Measurements from ENCODE around the gene RABIF.
"Not testable (repeated sequence)": the region's sequence is repeated elsewhere in the genome, so short reads cannot be mapped to it uniquely, and the experiment has no call there.

Gene RABIF

DNA sequence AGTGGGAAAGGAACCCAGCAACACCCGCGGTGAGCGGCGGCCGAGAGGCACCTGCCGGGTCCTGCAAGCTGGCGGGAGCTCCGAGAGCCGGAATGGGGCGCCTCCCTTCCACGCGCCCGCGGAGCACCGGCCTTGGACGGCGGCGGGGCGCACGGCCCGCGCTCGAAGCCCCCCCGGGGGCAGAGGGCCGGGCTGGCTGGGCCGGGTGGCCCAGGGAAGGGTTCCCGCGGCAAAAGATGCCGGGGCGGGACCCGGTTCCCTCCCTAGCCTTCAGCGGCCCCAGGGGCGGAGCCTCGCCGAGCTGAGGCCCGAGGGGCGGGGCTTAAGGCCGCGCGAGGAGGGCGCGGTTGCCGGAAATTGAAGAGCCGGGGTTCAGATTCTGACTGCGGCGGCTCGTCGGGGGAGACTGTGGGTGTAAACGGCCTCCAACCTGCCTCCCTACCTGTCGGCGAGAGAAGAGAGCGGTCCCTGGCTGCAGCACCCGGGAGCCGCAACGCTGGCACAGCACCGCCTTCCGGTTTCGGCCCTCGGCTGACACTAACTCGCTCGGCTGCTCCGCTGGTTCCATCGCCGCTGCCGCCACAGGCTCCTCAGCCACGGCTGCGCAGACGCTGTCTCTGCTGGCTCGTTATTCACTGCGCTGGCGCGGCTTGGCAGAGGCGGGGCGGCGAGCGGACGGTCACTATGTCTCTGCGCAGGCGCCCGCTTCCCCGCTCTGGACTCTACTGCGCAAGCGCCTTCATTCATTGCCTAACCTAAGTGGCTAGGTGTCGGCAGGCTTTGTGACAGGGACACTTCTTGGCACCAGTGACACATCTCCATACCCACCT lies at the start of gene RABIF:
Gene RABIF (minus strand): TSS at position 619 of the 830 bp plus-strand sequence. CDS start 51 bp downstream, at position 568.
- peak; percentile 73 for DNase-seq (ENCODE audit: low read depth)

DNA sequence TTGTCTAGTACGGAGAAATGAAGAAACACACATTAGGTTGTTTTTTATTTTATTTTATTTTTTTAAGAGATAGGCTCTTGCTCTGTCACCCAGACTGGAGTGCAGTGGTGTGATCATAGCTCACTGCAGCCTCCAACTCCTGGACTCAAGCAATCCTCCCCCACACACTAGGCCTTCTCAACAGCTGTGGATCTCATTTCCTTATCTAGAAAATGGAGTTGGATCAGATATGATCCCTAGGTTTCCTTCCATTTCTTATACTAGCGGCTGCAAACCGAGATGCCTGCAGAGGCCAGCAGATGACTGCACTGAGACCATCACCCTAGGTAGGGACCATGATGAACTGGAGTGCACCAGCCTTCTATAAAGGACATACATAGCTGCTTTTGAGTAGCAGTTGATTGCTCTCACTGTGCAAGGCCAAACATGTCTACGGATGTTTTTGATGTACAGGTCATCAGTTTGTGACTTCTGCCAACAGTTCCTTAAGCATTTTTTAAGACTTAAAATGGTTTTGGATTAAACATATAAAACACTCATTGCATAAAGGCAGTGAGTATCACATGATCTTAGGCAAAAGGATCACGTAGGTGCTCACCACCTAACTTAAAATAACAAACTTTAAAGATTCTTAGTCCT lies 49.5 kb upstream of the RABIF start:
- no peak for DNase-seq (ENCODE audit: low read depth)

DNA sequence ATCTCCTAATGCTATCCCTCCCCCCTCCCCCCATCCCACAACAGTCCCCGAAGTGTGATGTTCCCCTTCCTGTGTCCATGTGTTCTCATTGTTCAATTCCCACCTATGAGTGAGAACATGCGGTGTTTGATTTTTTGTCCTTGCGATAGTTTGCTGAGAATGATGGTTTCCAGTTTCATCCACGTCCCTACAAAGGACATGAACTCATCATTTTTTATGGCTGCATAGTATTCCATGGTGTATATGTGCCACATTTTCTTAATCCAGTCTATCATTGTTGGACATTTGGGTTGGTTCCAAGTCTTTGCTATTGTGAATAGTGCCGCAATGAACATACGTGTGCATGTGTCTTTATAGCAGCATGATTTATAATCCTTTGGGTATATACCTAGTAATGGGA lies 47.5 kb upstream of the RABIF start:
- not testable (repeated sequence) for DNase-seq (ENCODE audit: low read depth)

DNA sequence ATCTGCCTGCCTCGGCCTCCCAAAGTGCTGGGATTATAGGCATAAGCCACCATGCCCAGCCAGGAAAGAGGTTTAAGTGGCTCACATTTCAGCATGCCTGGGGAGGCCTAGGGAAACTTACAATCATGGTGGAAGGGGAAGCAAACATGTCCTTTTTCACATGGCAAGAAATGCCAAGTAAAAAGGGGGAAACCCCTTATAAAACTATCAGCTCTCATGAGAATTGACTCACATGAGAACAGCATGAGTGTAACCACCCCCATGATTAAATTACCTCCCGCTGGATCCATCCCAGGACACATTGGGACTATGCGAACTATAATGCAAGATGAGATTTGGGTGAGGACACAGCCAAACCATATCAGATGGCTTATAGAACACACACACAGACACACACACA lies 46.9 kb upstream of the RABIF start:
- DNase-seq (ENCODE audit: low read depth) = no peak

DNA sequence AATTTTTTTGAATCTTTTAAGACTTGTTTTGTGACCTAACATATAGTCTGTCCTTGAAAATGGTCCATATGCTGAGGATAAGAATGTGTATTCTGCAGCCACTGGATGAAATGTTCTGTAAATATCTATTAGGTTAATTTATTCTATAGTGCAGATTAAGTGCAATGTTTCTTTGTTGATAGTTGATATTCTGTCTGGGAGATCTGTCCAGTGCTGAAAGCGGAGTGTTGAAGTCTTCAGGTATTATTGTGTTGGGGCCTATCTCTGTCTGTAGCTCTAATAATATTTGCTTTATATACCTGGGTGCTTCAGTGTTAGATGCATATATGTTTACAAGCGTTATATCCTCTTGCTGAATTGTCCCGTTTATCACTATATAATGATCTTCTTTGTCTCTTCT lies 45.8 kb upstream of the RABIF start:
- no peak for DNase-seq (ENCODE audit: low read depth)

DNA sequence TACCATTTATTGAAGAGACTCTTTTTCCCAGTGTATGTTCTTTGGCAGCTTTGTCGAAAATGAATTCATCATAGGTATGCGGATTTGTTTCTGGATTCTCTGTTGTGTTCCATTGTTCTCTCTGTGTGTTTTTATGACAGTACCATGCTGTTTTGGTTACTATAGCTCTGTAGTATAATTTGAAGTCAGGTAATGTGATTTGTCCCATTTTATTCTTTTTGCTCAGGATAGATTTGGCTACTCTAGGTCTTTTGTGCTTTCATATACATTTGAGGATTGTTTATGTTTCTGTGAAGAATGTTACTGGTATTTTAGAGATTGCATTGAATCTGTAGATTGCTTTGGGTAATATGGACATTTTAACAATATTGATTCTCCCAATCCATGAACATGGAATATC lies 43.5 kb upstream of the RABIF start:
- DNase-seq (ENCODE audit: low read depth) = no peak

DNA sequence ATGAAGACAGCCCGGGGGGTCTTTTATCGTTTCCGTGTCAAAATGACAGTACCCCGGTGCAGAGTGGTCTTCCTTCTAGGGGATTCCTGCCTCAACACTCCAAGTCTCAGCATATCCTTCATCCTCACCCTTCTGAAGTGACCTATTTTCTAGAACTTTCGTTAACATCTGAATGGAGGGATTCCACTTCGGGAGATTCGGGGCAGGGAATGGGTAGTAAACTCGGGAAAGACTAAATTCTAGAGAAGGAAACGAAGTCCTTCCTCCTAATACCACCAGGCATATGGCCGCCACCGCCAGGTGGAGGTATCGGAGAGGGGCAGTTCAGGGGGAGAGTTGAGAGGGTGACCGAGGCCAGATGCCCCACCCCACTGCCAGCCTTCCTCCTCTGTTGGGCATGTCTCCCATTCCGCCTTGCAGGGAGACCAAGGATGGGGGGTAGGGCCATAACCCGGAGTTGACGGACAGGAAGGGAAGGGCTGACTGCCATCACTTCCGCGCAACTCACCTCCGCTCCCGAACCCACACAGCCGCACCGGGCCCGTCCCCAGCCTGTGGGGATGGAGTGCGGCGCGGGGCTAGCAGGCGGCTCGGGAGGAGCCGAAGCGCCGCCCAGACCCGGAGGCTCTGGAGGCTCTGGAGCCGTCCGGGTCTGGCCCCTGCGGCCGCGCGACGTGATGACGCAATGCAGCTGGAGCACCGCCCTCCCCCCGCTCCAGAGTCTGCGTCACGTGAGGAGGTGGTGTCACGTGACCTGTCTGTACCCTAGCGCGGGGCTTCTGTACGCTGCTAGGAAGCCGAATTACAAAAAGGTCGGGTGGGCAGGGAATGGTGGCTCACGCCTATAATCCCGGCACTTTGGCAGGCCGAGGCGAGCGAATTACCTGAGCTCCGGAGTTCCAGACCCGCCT lies 37.9 kb upstream of the RABIF start, which contains the start of gene KLHL12:
Gene KLHL12 (minus strand): TSS at position 654 of the 911 bp plus-strand sequence. CDS start 2,072 bp downstream, outside the sequence.
- DNase-seq (ENCODE audit: low read depth) = peak; percentile 83

DNA sequence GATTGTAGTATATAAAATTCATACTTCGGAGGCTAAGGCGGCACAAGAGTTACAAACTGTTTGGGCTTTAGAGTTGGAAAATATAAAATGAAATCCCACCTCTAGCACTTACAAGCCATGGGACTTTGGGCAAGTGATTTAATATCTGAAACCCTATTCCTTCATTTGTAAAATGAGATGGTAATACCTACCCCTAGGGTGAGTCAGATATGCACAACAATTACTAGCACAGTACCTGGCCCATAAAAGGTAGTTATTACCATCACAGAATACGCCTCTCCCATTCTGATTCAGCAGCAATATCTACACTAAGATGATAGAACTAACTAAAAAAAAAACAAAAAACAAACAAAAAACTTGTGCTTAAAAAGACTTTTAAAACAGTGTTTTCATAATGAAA lies 34.6 kb upstream of the RABIF start:
- no peak for DNase-seq (ENCODE audit: low read depth)

DNA sequence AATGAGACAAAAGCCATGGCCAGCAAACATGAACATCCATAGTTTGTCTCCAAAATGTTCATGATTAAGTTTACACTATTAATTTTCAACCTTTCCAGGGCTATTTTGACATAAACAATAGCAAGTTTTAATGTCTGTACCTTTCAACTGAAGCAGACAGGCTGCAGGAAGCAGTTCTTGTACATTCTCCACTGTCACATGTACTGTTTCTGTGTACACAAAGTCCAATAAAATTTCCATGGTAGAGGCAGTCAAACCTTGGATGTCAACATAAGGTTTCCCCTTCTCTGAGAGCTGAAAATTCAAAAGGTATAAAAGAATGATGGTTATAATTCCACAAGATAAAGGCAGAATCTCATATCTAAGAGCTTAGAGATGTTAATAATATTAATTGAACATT lies 30.7 kb upstream of the RABIF start:
- DNase-seq (ENCODE audit: low read depth) = no peak

DNA sequence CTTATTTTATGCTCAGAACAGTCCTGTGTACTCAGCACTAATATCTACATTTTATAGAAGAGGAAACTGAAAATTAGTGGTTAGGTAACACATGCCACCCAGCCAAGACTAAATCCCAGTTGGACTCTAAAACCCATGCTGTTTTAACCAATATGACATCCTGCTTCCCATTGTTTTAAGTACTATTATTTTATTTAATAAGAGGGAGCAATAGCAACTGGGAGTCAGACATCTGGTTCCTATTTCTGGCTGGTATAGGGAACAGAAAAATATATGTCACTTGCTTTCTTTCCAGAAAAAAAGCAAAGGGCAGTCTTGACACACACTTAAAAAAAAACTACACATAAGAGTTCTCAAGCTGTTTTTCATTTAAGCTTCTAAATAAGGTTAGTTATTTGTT lies 26.2 kb upstream of the RABIF start:
- no peak for DNase-seq (ENCODE audit: low read depth)

DNA sequence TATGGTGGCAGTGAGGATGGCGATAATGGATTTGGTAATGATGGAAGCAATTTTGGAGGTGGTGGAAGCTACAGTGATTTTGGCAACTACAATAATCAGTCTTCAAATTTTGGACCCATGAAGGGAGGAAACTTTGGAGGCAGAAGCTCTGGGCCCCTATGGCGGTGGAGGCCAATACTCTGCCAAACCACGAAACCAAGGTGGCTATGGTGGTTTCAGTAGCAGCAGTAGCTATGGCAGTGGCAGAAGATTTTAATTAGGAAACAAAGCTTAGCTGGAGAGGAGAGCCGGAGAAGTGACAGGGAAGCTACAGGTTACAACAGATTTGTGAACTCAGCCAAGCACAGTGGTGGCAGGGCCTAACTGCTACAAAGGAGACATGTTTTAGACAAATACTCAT lies 23.5 kb upstream of the RABIF start:
- DNase-seq (ENCODE audit: low read depth) = not testable (repeated sequence)

DNA sequence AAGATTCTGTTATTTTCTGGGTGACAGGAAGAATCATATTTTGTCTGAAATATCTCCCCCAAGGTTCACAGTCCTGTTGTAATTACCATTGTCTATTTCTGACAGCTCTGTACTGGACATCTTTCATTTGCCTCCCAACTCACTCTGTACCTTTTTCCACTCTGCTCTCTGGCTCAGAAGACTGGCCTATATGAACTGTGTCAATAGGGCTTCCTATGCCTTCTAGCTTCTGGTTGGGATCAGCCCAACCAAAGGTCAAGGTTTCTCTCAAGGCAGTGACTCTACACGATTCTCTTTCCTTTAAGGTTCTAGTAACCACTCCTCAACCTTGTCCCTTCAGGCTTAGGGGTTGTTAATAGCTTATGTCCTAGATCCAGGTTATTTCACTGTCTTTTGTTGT lies 20.5 kb upstream of the RABIF start:
- DNase-seq (ENCODE audit: low read depth) = no peak

DNA sequence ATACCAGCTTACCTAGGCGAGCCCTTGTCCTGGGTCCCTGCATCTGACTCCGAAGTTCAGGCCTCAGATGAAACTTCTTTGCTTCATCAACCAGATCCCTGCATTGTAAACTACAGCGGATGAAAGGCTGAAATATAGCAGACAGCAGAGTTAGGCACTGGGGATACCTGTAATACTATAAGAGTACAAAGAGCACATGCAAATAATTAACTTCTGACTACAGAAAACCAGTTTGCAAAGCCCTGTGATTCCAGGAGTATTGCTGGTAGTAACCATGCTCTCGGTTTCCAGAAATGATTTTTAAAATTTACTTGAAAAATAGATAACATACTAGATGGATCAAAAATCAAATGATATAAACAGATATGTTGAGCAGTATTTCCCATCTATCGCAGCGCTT lies 20.0 kb upstream of the RABIF start:
- DNase-seq (ENCODE audit: low read depth) = no peak

DNA sequence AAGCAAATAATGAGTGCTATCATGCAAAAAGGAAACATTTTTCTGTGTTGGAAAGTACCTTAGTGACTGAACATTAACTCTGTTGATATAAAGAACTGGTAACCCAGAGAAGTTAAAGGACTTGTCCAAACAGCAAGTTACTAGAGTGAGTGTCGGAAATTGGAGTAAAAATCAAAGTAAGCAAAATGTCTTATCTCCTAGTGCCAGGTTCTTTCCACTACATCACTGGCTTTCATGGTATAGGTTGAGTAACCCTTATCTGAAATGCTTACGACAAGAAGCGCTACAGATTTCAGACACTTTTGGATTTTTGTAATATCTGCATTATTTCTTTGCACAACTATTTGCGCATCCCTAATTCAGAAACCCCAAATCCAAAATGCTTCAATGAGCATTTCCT lies 16.4 kb upstream of the RABIF start:
- no peak for DNase-seq (ENCODE audit: low read depth)

DNA sequence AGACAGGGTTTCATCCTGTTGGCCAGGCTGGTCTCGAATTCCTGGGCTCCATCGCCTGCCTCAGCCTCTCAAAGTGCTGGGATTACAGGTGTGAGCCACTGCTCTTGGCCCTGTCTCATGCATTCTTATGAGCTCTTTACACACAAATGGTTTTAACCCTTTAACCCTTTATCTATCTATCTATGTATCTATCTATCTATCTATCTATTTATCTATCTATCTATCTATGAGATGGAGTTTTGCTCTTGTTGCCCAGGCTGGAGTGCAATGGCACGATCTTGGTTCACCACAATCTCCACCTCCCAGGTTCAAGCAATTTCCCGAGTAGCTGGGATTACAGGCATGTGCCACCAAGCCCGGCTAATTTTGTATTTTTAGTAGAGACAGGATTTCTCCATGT lies 14.9 kb upstream of the RABIF start:
- DNase-seq (ENCODE audit: low read depth) = not testable (repeated sequence)

DNA sequence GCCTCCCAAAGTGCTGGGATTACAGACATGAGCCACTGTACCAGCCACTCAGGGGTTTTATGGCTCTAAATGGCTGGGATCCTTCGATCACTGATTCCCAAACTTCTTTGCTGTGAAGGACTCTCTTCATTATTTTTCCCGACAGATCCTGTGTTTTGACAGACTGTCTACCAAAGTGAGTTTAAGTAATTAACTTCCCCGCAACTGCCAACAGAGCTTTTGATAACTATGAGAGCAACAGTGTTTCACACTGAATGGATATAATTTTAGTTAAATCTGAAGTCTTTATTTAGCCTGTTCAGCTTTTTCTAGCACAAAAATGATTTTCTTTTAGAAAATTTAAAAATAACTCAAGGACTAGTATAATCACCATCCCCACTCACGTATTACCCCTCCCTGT lies 12.6 kb upstream of the RABIF start:
- no peak for DNase-seq (ENCODE audit: low read depth)

DNA sequence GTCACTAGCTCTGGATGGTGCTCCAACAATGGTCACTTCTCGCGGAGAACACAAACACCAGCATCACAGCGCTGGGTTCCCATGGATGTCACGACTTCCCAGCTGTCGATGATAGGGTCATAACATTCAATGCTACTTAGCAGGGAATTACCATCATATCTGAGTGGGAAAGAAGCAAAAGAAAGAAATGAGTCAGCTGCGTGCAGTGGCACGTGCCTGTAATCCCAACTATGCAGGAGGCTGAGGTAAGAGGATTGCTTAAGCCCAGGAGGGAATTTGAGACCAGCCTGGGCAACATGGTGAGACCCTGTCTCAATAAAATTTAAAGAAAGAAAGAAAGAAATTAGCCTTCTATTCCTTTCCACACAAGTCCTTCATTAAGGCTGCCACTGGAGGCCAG lies 3.6 kb upstream of the RABIF start:
- no peak for DNase-seq (ENCODE audit: low read depth)

DNA sequence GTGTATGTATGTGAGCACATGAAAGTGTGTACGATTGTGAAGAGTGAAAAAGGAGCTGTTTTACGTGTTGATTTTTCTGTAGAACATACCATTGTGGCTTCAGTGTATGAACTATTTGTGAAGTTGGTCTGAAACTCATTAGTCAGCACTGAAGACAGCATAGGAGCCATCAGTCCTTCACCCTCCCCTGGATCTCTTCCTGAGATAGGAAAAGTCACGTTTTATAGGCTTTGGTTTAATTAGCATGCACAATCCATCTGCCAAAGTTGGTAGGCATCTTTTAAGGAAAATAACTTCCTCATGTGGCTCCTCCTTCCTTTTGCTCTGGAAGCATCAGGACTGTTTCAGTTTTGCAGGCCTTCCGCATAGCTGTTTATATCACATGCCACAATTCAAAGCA lies 1.4 kb upstream of the RABIF start:
- no peak for DNase-seq (ENCODE audit: low read depth)

DNA sequence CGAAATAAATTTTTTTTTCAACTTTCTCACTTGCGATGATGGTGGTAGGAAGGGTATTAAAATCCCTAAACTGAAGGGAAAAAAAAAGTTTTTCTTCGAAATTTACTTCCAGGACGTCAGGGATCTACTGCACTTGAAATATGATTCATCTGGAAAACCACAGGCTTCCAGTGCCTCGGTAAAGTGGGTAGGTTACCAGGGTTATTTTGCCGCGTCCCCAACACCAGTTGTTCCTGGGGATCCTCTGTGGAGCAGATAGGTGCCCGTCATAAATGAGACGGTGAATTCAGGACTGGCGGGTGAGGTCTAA lies 773 bp downstream of the RABIF start:
- DNase-seq (ENCODE audit: low read depth) = peak; percentile 33

DNA sequence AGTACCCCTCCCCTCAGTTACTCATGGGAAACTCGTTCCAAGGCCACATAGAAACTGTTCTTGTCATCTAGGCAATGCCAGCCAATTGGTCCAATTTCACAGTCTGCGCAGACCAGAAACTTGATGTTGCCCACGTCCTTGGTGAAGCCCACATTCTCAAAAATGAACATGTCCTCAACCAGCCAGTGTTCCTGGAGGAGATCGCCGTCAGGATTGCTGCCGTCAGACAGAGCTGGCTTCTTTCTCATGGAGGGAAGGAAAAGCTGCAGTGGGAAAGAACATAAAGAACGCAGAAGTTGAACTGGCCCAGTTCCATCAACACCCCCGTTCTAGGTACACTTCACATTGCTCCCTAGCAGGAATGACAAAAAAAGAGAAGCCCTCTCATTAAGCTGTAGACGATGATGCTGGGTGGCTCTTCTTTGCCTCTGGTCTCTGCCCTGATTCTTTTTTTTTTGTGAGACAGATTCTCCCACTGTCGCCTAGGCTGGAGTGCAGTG lies 7.9 kb downstream of the RABIF start:
- no peak for DNase-seq (ENCODE audit: low read depth)

DNA sequence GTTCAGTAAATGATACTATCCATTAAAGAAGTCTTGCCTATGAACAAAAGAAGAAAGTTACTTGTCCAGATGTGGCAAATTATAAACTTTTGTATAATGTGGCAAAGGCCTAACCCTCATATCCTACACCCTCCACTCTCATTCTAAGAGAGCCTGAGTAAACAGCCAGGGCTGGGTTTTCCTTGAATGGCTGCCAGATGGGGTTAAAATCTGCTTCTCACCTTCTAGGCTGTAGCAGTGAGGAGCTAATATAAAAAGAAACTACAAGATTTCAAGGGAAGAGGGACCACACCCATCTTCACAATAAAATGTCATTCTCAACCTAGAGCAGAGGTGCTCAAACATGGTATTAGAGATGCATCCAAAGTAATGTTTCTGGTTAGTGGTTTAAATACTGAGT lies 8.9 kb downstream of the RABIF start:
- DNase-seq (ENCODE audit: low read depth) = no peak

DNA sequence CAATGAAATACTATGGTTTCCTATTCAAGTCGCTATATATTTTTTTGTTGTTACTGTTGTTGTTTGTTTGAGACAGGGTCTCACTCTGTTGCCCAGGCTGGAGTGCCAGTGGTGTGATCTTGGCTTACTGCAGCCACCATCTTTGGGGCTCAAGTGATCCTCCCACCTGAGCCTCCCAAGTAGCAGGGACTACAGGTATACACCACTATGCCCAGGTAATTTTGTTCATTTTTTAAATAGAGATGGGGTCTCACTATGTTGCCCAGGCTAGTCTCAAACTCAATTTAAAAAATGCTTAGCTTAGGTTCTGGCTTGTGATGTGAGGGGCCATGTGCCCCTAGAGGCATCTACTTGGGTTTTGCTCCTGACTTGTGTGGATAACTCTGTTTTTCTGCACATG lies 9.8 kb downstream of the RABIF start:
- no peak for DNase-seq (ENCODE audit: low read depth)

DNA sequence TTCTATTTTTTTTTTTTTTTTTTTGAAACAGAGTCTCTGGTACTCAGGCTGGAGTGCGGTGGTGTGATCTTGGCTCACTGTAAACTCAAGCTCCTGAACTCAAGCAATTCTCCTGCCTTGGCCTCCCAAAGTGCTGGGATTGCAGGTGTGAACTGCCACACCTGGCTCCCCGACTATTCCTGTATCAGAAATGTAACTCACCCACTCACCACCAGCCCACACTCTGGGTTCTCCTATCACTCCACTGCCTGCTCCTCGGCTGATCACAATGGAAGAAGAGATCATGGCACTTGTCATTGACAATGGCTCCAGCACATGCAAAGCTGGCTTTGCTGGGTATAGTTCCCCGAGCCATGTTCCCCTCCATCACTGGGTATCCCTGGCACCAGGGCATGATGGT lies 15.9 kb downstream of the RABIF start:
- no peak for DNase-seq (ENCODE audit: low read depth)
